HUES48 (cell line): Measurements from ENCODE around the gene PC.
"Not testable (repeated sequence)": the region's sequence is repeated elsewhere in the genome, so short reads cannot be mapped to it uniquely, and the experiment has no call there.

ENCODE experiments used
- H3K27ac ChIP-seq: one replicate; pipeline ENCODE4 v1.7.0; 2013; ENCODE audit warnings: low read depth, low read length, inconsistent platforms
- H3K27me3 ChIP-seq: 2 replicates; pipeline ENCODE4 v1.6.1; 2013; ENCODE audit warnings: mild to moderate bottlenecking, low read length; ENCODE audit not compliant: control insufficient read depth, insufficient read depth
- H3K36me3 ChIP-seq: 2 replicates; pipeline ENCODE4 v1.6.1; 2013; ENCODE audit warnings: low read length; ENCODE audit not compliant: control insufficient read depth, insufficient read depth
- H3K4me1 ChIP-seq: 2 replicates; pipeline ENCODE4 v1.6.1; 2013; ENCODE audit warnings: mild to moderate bottlenecking, low read length; ENCODE audit not compliant: control insufficient read depth, insufficient read depth
- H3K4me3 ChIP-seq: 2 replicates; pipeline ENCODE4 v1.5.1; 2013; ENCODE audit warnings: mild to moderate bottlenecking, low read depth, low read length
- H3K9ac ChIP-seq: 2 replicates; pipeline ENCODE4 v1.6.1; 2013; ENCODE audit warnings: mild to moderate bottlenecking, low read depth, low read length, moderate library complexity
- H3K9me3 ChIP-seq: 2 replicates; pipeline ENCODE4 v1.6.1; 2013; ENCODE audit warnings: low read length; ENCODE audit not compliant: control insufficient read depth, insufficient read depth

The PC gene

DNA sequence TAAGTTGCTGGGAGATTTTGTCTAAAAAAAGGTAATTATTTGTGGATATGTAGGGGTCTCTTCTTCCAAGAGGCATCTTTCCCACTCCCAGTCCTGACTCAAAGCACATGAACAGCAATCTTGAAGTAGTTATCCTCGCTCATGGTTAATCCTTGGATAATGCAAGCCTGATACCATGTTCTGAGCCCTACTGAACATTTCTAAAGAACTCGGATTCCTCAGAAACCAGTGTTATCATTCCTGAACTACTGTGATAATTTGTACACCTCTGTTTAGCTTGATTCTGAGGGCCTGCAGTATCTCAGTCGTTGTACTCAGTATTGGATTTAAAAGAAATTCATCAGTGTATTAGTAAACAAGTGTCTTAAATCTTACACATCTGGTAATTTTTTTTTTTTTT is 137.3 kb downstream of the PC start:
- Histone ChIP-seq H3K27ac (no peak overlapping the region), H3K4me1 (no peaks in the 10 kb centered on the region), H3K9me3 (no peaks in the 10 kb centered on the region), H3K36me3 (peaks cover 46% of the 10 kb centered on the region), H3K9ac (no peak overlapping the region), H3K27me3 (no peaks in the 10 kb centered on the region), H3K4me3 (no peak overlapping the region)

DNA sequence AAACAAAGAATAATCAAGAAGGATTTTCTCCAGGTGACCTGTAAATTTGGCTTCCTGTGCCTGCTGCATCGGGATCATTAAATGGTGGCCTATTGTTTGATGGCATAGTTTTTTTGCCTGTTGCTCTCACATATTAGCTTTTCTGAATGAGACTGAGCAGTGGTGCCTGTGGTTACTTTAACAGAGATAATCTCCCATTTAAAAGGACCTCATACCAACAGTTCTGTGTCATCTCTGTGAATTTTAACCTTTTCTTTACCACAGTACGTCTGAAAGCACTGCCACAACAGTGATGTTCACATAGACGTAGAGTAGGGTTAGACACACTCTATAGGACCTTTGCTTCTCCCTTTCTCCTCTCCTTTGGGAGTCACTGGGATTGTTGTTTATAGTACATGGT is 137.8 kb downstream of the PC start:
- Histone ChIP-seq H3K9me3 (no peaks in the 10 kb centered on the region), H3K27me3 (no peaks in the 10 kb centered on the region), H3K4me3 (no peak overlapping the region), H3K9ac (no peak overlapping the region), H3K4me1 (no peaks in the 10 kb centered on the region), H3K27ac (peak overlapping the region; percentile 65), H3K36me3 (peaks cover 48% of the 10 kb centered on the region)

DNA sequence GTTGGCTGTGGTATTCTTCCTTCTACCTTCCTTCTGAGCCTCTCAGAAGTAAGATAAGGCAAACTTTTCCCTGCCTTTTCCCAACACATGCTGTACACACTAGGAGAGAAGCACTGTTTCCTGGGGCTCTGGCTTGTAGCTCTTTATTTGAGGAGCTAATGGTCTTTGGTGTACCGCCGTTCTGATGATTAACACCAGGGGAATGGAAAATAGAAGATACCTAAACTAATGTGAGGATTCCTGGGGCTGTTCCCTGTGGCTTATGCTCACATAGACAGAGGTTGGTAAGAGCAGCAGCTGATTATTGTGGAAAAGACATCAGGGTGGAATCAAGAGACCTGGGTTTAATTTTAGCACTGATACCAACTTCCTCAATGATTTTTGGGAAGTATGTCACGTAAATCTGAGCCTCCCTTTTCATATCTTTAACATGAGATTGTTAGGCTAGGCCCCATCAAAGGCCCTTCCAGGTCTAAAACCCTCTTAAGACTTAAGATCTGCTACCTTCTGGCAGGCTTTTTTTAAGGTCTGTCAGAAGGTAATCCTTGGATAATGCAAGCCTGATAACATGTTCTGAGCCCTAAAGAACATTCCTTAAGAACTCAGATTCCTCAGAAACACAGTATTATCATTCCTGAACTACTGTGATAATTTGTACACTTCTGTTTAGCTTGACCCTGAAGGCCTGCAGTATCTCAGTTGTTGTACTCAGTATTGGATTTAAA is 139.8 kb downstream of the PC start:
- Histone ChIP-seq H3K4me1 (no peaks in the 10 kb centered on the region), H3K9ac (no peak overlapping the region), H3K27me3 (no peaks in the 10 kb centered on the region), H3K4me3 (no peak overlapping the region), H3K9me3 (no peaks in the 10 kb centered on the region), H3K36me3 (peaks cover 45% of the 10 kb centered on the region), H3K27ac (peak overlapping the region; percentile 46)

- Histone ChIP-seq H3K9ac (no peak overlapping the region), H3K36me3 (peaks cover 25% of the 10 kb centered on the region), H3K27me3 (no peaks in the 10 kb centered on the region), H3K4me1 (peaks cover 24% of the 10 kb centered on the region), H3K9me3 (no peaks in the 10 kb centered on the region), H3K4me3 (no peak overlapping the region), H3K27ac (no peak overlapping the region)
These were observed 142.5 kb downstream of the PC start for GRCh38 chr11:66815646-66816045.

DNA sequence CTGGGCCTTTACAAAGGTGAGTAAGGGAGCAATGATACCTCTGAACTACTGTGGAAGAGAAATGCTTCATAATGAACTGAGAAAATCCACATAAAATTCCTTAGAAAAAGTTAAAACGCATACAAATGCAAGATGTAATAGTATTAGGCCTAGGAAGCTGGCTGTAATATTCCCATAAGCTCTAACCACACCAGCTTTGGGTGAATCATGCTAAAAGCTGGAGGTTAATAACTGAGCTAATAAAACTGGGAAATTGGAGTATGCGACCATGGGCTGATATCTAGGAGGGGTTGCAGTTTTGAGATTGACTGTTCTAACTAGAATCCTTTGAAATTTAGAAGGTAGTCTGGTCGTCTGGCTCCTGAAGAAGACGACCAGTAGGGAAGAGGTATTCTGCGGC is 143.5 kb downstream of the PC start:
- Histone ChIP-seq H3K27me3 (no peaks in the 10 kb centered on the region), H3K4me3 (no peak overlapping the region), H3K27ac (no peak overlapping the region), H3K9ac (no peak overlapping the region), H3K9me3 (no peaks in the 10 kb centered on the region), H3K36me3 (peaks cover 25% of the 10 kb centered on the region), H3K4me1 (peaks cover 31% of the 10 kb centered on the region)

DNA sequence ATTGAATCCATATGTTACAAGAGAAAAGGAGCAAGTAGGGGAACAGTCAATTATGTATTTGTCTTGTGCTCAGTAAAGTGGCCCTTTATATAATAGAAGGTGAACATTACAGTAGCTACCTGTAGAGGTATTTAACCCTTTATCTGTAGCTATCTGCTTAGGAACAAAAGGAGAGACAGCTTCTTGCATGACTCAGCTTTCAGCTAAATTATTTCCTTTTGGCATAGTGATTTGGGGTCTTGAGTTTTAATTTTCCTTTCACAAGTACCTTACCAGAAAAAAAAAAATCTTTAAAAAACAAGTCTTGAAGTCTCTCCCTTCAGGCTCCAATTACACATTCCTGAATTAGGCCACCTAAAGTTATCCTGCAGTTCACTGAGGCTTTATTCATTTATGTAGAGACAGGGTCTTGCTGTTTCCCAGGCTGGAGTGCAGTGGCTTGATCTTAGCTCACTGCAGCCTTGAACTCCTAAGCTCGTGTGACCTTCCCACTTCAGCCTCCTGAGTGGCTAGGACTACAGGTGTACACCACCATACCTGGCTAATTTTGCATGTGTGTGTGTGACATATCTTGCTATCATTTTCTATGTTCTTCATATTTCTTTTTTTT is 147.5 kb downstream of the PC start:
- Histone ChIP-seq H3K27me3 (no peaks in the 10 kb centered on the region), H3K4me1 (peaks cover 31% of the 10 kb centered on the region), H3K9ac (peak overlapping the region; percentile 1; the same call in 1 of the 2 replicates), H3K36me3 (peaks cover 20% of the 10 kb centered on the region), H3K9me3 (no peaks in the 10 kb centered on the region), H3K4me3 (no peak overlapping the region), H3K27ac (peak overlapping the region; percentile 95)

DNA sequence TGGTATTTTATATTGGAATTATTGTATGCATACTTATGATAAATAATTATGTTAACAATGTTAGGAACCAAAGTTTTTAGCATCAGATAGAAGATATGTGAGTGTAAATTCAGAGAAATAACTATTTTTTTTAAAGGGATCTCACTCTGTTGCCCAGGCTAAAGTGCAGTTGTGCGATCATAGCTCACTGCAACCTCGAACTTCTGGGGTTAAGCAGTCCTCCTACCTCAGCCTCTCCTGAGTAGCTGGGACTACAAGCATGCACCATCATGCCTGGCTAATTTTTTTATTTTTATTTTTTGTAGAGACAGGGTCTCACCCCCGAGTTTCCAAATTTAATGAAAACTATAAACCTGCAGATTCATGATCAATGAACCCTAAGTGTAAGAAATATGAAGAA is 148.6 kb downstream of the PC start:
- Histone ChIP-seq H3K4me1 (peaks cover 31% of the 10 kb centered on the region), H3K27me3 (no peaks in the 10 kb centered on the region), H3K4me3 (no peak overlapping the region), H3K9ac (no peak overlapping the region), H3K9me3 (no peaks in the 10 kb centered on the region), H3K27ac (no peak overlapping the region), H3K36me3 (peaks cover 25% of the 10 kb centered on the region)

GRCh38 chr11:66800720-66801428 is 157.3 kb downstream of the PC start:
- H3K27me3 ChIP-seq, result no peaks in the 10 kb centered on the region
- no peak overlapping the region for H3K9ac ChIP-seq
- no peaks in the 10 kb centered on the region for H3K4me1 ChIP-seq
- H3K27ac ChIP-seq, result no peak overlapping the region
- H3K9me3 ChIP-seq, result no peaks in the 10 kb centered on the region
- H3K36me3 ChIP-seq, result peaks cover 36% of the 10 kb centered on the region
- H3K4me3 ChIP-seq, result no peak overlapping the region

GRCh38 chr11:66799815-66800214 is 158.4 kb downstream of the PC start:
- peaks cover 27% of the 10 kb centered on the region for H3K36me3 ChIP-seq
- not testable (repeated sequence) for H3K9ac ChIP-seq, H3K27ac ChIP-seq, H3K4me1 ChIP-seq, H3K4me3 ChIP-seq, H3K27me3 ChIP-seq, H3K9me3 ChIP-seq
